ENCODE measurements around the gene SYT15. TPM values are rescaled to one million over a fixed set of nuclear protein-coding genes. Genes with fewer than 3 reads are reported as not detected.

The SYT15 gene
- total RNA-seq, 1 experiment from 2014 or later, result 0.43 TPM

GRCh38 chr10:46543466-46544377, 35.2 kb upstream of the SYT15 start:
- H3K27me3 ChIP-seq (replicated peaks; ENCODE audit: control insufficient read depth, insufficient read depth, low read length), result no peaks in the 10 kb centered on the region
- ChIA-PET POLR2A (no interaction called here), CTCF (interaction anchor here (0.9 to 1.6 kb wide), 3 partner anchors 10 to 16 kb away, joined by 3 to 7 read pairs (median 7); no protein-coding TSS in a partner anchor)
- BruUV-seq (replicated peaks), result no TSS peak
- intact Hi-C loops (cut with micrococcal nuclease; ENCODE audit: unreplicated experiment), result no loop called here
- peak overlapping the region; percentile 5 for H3K27ac Mint-ChIP-seq (ENCODE audit: unreplicated experiment)
- no peak for TF ChIP-seq CTCF (IDR thresholded peaks at IDR 0.05; ENCODE audit: insufficient read depth in 1 of 2, low read depth in 1 of 2, low read length in 1 of 2, severe bottlenecking in 1 of 2, unreplicated experiment in 1 of 2)
- no peaks in the 10 kb centered on the region for H3K36me3 ChIP-seq (ENCODE audit: control insufficient read depth, insufficient read depth, low read length)
- no peaks in the 10 kb centered on the region for H3K27me3 Mint-ChIP-seq (ENCODE audit: insufficient read depth, unreplicated experiment)
- H3K4me3 ChIP-seq (ENCODE audit: low read depth, low read length), result no peak overlapping the region
- DNase-seq, result peak in 1 of 2 experiments; percentile 38
- H3K9me3 Mint-ChIP-seq (ENCODE audit: unreplicated experiment), result peaks cover 9% of the 10 kb centered on the region
- peaks cover 47% of the 10 kb centered on the region for H3K4me1 ChIP-seq
- peaks cover 41% of the 10 kb centered on the region for H3K4me1 Mint-ChIP-seq (ENCODE audit: low read depth, unreplicated experiment)
- H3K36me3 Mint-ChIP-seq (ENCODE audit: insufficient read depth, unreplicated experiment), result peaks cover 19% of the 10 kb centered on the region
- H3K9me3 ChIP-seq, result peaks cover 8% of the 10 kb centered on the region
- H3K4me3 Mint-ChIP-seq (ENCODE audit: unreplicated experiment), result no peak overlapping the region

GRCh38 chr10:46544989-46545791, 33.7 kb upstream of the SYT15 start:
- Histone ChIP-seq H3K9me3 (peaks cover 8% of the 10 kb centered on the region), H3K27me3 (replicated peaks; ENCODE audit: control insufficient read depth, insufficient read depth, low read length) (no peaks in the 10 kb centered on the region), H3K4me3 (ENCODE audit: low read depth, low read length) (no peak overlapping the region), H3K4me1 (peaks cover 38% of the 10 kb centered on the region), H3K36me3 (ENCODE audit: control insufficient read depth, insufficient read depth, low read length) (no peaks in the 10 kb centered on the region)
- no TSS peak for BruUV-seq (replicated peaks)
- Mint-ChIP-seq H3K27ac (ENCODE audit: unreplicated experiment) (peak overlapping the region; percentile 5), H3K27me3 (ENCODE audit: insufficient read depth, unreplicated experiment) (no peaks in the 10 kb centered on the region), H3K4me1 (ENCODE audit: low read depth, unreplicated experiment) (peaks cover 32% of the 10 kb centered on the region), H3K4me3 (ENCODE audit: unreplicated experiment) (no peak overlapping the region), H3K9me3 (ENCODE audit: unreplicated experiment) (peaks cover 6% of the 10 kb centered on the region), H3K36me3 (ENCODE audit: insufficient read depth, unreplicated experiment) (peaks cover 15% of the 10 kb centered on the region)
- POLR2A ChIA-PET, result no interaction called here
- intact Hi-C loops (cut with micrococcal nuclease; ENCODE audit: unreplicated experiment), result no loop called here
- CTCF ChIA-PET, result interaction anchor here (0.9 to 1.6 kb wide), 3 partner anchors 8 to 15 kb away, joined by 3 to 7 read pairs (median 7); no protein-coding TSS in a partner anchor
- TF ChIP-seq CTCF (IDR thresholded peaks at IDR 0.05; ENCODE audit: insufficient read depth in 1 of 2, low read depth in 1 of 2, low read length in 1 of 2, severe bottlenecking in 1 of 2, unreplicated experiment in 1 of 2), result peak; percentile 64 to 79
- peak; percentile 65 to 66 for DNase-seq

- Histone ChIP-seq H3K9me3 (peaks cover 8% of the 10 kb centered on the region), H3K4me1 (peaks cover 30% of the 10 kb centered on the region), H3K4me3 (ENCODE audit: low read depth, low read length) (no peak overlapping the region), H3K27me3 (replicated peaks; ENCODE audit: control insufficient read depth, insufficient read depth, low read length) (no peaks in the 10 kb centered on the region), H3K36me3 (ENCODE audit: control insufficient read depth, insufficient read depth, low read length) (no peaks in the 10 kb centered on the region)
- no peak for TF ChIP-seq CTCF (IDR thresholded peaks at IDR 0.05; ENCODE audit: insufficient read depth in 1 of 2, low read depth in 1 of 2, low read length in 1 of 2, severe bottlenecking in 1 of 2, unreplicated experiment in 1 of 2)
- Mint-ChIP-seq H3K4me1 (ENCODE audit: low read depth, unreplicated experiment) (peaks cover 26% of the 10 kb centered on the region), H3K36me3 (ENCODE audit: insufficient read depth, unreplicated experiment) (peaks cover 10% of the 10 kb centered on the region), H3K27ac (ENCODE audit: unreplicated experiment) (no peak overlapping the region), H3K4me3 (ENCODE audit: unreplicated experiment) (no peak overlapping the region), H3K9me3 (ENCODE audit: unreplicated experiment) (no peaks in the 10 kb centered on the region), H3K27me3 (ENCODE audit: insufficient read depth, unreplicated experiment) (no peaks in the 10 kb centered on the region)
- ChIA-PET POLR2A (no interaction called here), CTCF (no interaction called here)
- BruUV-seq (replicated peaks), result no TSS peak
- peak in 1 of 2 experiments; percentile 45 for DNase-seq
- intact Hi-C loops (cut with micrococcal nuclease; ENCODE audit: unreplicated experiment), result no loop called here
Measured at GRCh38 chr10:46545861-46546590, 32.9 kb upstream of the SYT15 start.
